Activated T-cell treated with anti-CD3 and anti-CD28 coated beads, Interleukin-2, amount 50 U/mL, for 72 hours (primary cell): ENCODE data around the gene GET4. TPM values are rescaled to one million over a fixed set of nuclear protein-coding genes. Genes with fewer than 3 reads are reported as not detected.
A peak's percentile ranks its signal among the peaks of the same experiment; 100 is the strongest.
"Not testable (repeated sequence)": the region's sequence is repeated elsewhere in the genome, so short reads cannot be mapped to it uniquely, and the experiment has no call there.

ENCODE experiments used
- ATAC-seq, 2 donors: fragments of 150-1000 bp; cut with Tn5 transposase; replicated peaks in 1 of 2; 2 replicates each; pipeline ENCODE4 v1.10.0; 2021; ENCODE audit warnings: moderate library complexity in 2 of 2, mild to moderate bottlenecking in 1 of 2
- DNase-seq, 2 donors: peaks; one replicate each; pipeline ENCODE4 v3.0.0; 2021 to 2022; ENCODE audit warnings: mixed read lengths in 1 of 2
- H3K27ac Mint-ChIP-seq: one replicate; pipeline ENCODE4 v1.8.0; 2022; ENCODE audit warnings: mild to moderate bottlenecking, moderate library complexity, mixed read lengths
- H3K27me3 Mint-ChIP-seq: one replicate; pipeline ENCODE4 v1.8.0; 2022; ENCODE audit warnings: low read depth, mixed read lengths
- H3K36me3 Mint-ChIP-seq, 2 donors: one replicate each; pipeline ENCODE4 v1.8.0; 2022; ENCODE audit warnings: mixed read lengths in 2 of 2, mild to moderate bottlenecking in 1 of 2; ENCODE audit not compliant: insufficient read depth in 2 of 2
- H3K4me1 Mint-ChIP-seq: one replicate; pipeline ENCODE4 v1.8.0; 2022; ENCODE audit warnings: low read depth, mixed read lengths
- H3K4me3 Mint-ChIP-seq, 2 donors: one replicate each; pipeline ENCODE4 v1.8.0; 2022; ENCODE audit warnings: mild to moderate bottlenecking in 2 of 2, mixed read lengths in 2 of 2, moderate library complexity in 2 of 2
- H3K9me3 Mint-ChIP-seq, 2 donors: one replicate each; pipeline ENCODE4 v1.8.0; 2022; ENCODE audit warnings: mixed read lengths in 2 of 2
- total RNA-seq, 2 donors: library from RNA; stranded (reverse); gene quantifications; one replicate each; pipeline ENCODE4 v1.2.3, GENCODE V29; 2022

The GET4 gene
- total RNA-seq, 2 donors from 2014 or later: 33.8 to 34.9 TPM

DNA sequence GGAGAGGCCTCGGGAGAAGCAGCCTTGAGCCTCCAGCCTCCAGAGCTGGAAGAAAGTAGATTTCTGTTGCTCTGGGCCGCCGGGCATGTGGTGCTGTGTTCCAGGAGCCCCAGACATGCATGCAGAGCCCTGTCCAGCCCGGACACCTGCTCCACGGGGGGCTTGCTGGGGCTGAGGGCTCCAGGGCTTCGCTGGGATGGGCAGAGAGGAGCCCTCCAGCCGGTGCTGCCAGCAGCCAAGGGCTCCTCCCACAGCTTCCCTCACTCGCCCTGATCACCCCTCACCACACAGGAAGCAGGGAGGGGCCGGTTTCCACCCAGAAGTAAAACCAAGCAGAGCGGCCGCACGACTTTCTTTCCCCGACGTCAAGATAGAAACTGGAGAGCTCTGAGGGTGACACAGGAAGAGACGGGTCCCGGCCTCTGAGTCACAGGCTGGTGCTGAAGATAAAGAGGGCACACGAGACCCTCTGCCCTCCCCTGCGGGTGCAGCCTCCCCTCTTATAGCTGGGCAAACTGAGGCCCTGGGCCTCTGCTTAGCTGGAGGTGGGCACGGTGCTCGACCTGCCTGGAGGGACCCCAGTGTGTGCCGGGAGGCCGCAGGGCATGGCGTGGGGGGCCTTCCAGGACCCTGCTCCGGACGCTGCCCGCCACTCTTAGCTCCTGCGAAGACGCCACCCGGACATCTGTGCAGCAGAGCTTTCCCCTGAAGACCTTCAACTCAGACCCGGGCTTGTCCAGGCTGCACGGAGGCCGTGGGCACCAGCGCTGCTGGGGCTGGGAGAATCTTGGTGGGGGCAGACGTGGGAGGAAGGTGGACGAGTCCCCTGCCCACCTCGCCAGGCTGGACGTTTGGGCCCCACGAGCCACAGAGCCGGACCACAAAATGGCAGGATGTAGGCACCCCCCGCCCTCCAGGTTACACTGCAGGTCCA is 47.0 kb downstream of the GET4 start:
- ATAC-seq (peak; percentile 86 to 89), DNase-seq (peak; percentile 92 to 95)
- peaks cover 2% of the 10 kb centered on the region in 2 donors for H3K36me3 Mint-ChIP-seq
- peak overlapping the region; percentile 60 to 84 for H3K4me3 Mint-ChIP-seq
- H3K27me3 Mint-ChIP-seq: no peaks in the 10 kb centered on the region
- no peaks in the 10 kb centered on the region for H3K9me3 Mint-ChIP-seq
- H3K4me1 Mint-ChIP-seq: peaks cover 49% of the 10 kb centered on the region
- H3K27ac Mint-ChIP-seq: peak overlapping the region; percentile 25

DNA sequence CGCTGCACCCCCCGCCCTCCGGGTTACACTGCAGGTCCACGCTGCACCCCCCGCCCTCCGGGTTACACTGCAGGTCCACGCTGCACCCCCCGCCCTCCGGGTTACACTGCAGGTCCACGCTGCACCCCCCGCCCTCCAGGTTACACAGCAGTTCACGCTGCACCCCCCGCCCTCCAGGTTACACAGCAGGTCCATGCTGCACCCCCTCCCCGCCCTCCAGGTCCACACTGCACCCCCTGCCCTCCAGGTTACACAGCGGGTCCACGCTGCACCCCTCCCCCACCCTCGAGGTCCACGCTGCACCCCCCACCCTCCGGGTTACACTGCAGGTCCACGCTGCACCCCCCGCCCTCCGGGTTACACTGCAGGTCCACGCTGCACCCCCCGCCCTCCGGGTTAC is 47.7 kb downstream of the GET4 start:
- peak in 1 of 2 donors; percentile 4 for DNase-seq
- ATAC-seq, H3K27me3 Mint-ChIP-seq, H3K4me3 Mint-ChIP-seq, H3K27ac Mint-ChIP-seq, H3K9me3 Mint-ChIP-seq, H3K36me3 Mint-ChIP-seq: not testable (repeated sequence)
- H3K4me1 Mint-ChIP-seq: peaks cover 56% of the 10 kb centered on the region

DNA sequence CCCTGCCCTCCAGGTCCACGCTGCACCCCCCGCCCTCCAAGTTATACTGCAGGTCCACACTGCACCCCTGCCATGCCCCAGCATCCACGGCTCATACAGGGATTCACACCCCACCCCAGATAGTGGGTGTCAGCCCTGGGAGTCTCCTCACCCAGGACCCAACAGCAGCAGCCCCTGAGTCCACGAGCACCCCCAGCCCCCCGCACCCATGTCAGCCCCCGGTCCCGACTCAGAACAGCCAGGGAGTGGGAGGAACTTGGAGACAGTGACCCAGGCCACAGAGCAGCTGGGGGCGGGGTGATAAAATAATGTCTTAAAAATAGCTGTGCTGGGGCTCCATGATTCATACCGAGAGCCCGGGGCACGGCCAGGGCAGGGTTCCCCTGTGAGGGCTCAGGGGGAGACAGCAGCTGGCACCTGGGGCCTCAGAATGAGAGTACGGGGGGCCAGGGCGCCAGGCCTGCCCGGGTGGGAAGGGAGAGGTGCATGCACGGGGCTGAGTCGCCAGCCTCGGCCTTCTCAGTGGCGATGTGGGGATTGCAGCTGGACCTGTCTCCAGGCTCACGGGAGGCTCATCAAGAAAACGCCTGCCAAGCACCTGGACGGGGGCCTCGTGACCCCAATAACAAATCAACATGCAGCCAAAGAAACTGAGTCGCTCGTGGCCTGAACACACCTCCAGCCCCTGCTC is 48.3 kb downstream of the GET4 start:
- Mint-ChIP-seq H3K27me3 (no peaks in the 10 kb centered on the region), H3K27ac (no peak overlapping the region), H3K4me3 (peak overlapping the region; percentile 61 to 79), H3K36me3 (no peaks in the 10 kb centered on the region), H3K4me1 (peaks cover 57% of the 10 kb centered on the region), H3K9me3 (no peaks in the 10 kb centered on the region)
- ATAC-seq (peak; percentile 46 to 48), DNase-seq (peak; percentile 75 to 76)

DNA sequence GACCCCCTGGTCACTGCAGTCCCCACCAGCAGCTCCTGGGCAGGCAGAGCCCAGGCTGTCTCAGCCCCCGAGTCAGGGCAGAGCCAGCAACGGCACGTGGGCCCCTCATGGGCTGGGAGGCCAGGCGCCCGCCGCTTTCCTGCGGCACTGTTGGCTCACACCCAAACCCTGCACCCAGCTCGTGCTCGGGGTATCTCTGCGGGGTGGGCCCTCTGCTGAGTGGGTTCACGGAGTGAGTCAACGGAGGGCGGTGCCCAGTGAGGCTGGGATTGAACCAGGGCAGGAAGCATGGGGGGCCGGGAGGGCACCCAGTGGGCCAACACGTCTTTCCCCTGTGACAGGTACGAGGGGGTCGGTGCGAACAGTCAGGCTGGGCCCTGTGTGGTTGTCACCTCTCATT is 49.2 kb downstream of the GET4 start:
- H3K4me1 Mint-ChIP-seq: peaks cover 63% of the 10 kb centered on the region
- H3K27me3 Mint-ChIP-seq: no peaks in the 10 kb centered on the region
- ATAC-seq (peak; percentile 25 to 26), DNase-seq (peak; percentile 69 to 76)
- peak overlapping the region; percentile 24 for H3K27ac Mint-ChIP-seq
- peak overlapping the region in 1 of 2 donors; percentile 37 for H3K4me3 Mint-ChIP-seq
- peaks cover 0 to 3% of the 10 kb centered on the region in 2 donors for H3K36me3 Mint-ChIP-seq
- H3K9me3 Mint-ChIP-seq: no peaks in the 10 kb centered on the region

DNA sequence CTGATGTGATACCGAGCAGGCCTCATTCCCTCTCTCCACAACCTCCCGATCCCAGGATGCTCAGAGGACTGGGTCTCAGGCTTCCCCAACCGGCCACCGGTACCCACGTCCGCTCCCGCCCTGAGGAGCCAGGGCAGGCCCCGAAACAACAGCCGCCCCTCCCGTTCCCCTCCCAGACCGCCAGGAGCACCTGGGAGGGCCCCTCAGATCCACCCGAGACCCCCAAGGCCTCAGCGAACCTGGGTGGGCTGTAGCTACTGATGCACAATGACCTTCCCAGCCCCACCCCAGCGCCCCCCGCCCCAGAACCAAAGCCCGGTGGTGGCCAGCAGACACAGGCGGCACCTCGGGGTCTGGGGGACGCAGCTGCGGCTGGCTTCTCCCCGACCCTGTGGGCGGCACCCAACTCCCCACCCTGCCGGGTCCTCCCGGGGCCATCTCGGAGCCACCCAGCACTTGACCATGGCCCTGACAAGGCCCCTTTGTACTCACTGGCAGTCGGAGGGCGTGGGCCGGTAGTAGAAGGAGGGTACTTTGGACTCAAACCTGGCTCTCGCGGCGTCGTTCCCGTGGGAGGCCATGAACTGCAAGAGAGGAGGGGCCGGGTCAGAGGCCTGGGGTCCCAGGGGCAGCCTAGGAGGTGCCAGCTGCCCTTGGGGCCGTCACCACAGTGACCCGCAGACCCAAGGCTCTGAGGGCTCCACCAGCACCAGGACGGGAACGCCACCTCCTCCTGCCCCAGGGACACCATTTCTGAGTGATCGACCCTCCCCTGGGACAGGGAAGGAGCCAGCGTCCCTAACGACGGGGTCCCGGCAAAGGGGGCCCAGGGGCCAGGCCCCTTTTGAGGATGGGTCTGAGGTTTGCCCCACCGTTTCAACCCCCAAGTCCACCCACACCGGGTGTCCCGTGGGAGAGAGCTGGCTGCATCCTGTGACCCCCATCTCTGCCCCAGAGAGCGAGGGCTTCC is 50.0 kb downstream of the GET4 start:
- Mint-ChIP-seq H3K27ac (no peak overlapping the region), H3K9me3 (no peaks in the 10 kb centered on the region), H3K4me3 (no peak overlapping the region), H3K27me3 (no peaks in the 10 kb centered on the region), H3K4me1 (peaks cover 57% of the 10 kb centered on the region), H3K36me3 (peaks cover 2 to 3% of the 10 kb centered on the region in 2 donors)
- DNase-seq: peak in 1 of 2 donors; percentile 1
- ATAC-seq: no peak

DNA sequence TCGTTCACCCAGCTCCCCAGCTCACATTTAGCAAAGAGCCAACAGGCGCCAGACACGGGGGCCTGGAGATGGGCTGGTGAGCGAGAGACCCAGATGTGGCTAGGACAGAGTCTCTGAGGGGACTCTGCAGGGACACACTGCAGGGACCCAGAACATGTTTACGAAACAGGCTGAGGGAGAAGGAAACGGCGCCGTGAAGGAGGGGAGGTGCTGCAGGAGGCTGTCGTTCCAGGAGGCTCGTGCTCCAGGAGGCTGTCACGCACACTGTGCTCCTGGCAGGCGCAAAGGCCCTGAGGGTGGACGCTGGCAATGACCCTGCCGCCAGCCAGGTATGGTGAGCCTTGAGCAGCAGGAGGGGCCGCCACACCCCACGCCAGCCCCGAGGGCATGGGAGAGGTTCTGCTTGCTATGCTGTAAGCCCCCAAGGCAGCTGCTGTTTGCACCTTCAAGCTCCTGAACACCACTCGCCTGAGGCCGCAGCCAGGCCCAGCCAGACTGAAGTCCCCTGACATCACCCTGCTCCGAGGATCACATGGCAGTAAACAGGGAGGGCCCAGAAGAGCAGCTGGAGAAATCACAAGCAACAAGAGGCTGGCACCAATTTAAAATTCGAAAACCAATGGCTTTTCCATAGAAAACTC is 50.8 kb downstream of the GET4 start:
- no peaks in the 10 kb centered on the region for H3K27me3 Mint-ChIP-seq
- H3K4me3 Mint-ChIP-seq: no peak overlapping the region
- H3K36me3 Mint-ChIP-seq: peaks cover 2 to 3% of the 10 kb centered on the region in 2 donors
- no peak overlapping the region for H3K27ac Mint-ChIP-seq
- ATAC-seq (no peak), DNase-seq (peak in 1 of 2 donors; percentile 3)
- H3K9me3 Mint-ChIP-seq: no peaks in the 10 kb centered on the region
- H3K4me1 Mint-ChIP-seq: peaks cover 53% of the 10 kb centered on the region

DNA sequence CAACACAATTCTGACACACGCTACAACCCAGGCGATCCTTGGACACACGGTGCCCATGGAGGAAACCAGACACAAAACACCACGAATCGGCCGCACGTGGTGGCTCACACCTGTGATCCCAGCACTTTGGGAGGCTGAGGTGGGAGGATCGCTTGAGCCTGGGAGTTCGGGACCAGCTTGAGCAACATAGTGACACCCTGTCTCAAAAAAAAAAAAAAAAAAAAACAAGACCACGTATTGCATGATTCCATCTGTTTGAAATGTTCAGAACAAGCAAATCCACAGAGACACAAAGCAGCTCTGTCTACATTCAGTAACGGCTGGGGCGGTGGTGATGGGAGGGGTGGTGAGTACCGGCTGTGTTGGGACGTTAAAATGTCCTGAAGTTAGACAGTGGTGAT is 53.0 kb downstream of the GET4 start:
- Mint-ChIP-seq H3K4me3 (no peak overlapping the region), H3K9me3 (no peaks in the 10 kb centered on the region), H3K36me3 (peaks cover 2 to 3% of the 10 kb centered on the region in 2 donors), H3K27me3 (no peaks in the 10 kb centered on the region), H3K27ac (no peak overlapping the region), H3K4me1 (peaks cover 36% of the 10 kb centered on the region)
- ATAC-seq: no peak
- peak in 1 of 2 donors; percentile 0 for DNase-seq

DNA sequence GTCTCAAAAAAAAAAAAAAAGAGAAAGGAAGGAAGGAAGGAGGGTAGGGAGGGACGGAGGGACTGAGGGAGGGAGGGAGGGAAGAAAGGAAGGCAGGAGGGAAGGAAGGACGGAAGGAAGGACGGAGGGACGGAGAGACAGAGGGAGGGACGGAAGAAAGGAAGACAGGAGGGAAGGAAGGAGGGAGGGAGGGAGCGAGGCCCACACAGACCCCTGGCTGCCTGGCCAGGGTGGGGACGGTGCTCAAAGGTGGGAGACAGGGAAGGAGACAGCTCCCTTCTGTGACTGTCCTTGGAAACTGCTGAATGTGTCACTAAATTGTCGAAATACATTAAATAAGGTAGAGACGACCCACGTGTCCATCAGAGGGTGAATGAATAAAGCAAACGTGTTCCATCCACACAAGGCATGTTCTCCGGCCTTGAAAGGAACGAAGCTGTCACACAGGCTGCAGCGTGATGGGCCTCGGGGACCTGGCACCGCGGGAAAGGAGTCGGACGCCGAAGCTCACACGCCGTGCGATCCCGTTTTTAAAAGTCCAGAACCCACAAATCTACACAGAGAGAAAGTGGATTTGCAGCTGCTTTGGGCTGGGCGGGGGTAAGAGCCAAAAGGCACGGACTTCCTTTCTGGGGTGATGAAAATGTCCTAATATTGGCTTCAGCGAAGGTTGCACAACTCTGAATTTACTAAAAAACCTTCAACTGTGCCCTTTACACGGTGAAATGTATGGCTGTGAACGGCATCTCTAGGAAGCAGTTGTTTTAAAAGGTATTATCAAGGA is 54.8 kb downstream of the GET4 start:
- H3K36me3 Mint-ChIP-seq: peaks cover 2 to 3% of the 10 kb centered on the region in 2 donors
- H3K4me1 Mint-ChIP-seq: peaks cover 34% of the 10 kb centered on the region
- no peak for ATAC-seq
- peak in 1 of 2 donors; percentile 0 for DNase-seq
- H3K27ac Mint-ChIP-seq: no peak overlapping the region
- H3K4me3 Mint-ChIP-seq: no peak overlapping the region
- H3K9me3 Mint-ChIP-seq: no peaks in the 10 kb centered on the region
- no peaks in the 10 kb centered on the region for H3K27me3 Mint-ChIP-seq

DNA sequence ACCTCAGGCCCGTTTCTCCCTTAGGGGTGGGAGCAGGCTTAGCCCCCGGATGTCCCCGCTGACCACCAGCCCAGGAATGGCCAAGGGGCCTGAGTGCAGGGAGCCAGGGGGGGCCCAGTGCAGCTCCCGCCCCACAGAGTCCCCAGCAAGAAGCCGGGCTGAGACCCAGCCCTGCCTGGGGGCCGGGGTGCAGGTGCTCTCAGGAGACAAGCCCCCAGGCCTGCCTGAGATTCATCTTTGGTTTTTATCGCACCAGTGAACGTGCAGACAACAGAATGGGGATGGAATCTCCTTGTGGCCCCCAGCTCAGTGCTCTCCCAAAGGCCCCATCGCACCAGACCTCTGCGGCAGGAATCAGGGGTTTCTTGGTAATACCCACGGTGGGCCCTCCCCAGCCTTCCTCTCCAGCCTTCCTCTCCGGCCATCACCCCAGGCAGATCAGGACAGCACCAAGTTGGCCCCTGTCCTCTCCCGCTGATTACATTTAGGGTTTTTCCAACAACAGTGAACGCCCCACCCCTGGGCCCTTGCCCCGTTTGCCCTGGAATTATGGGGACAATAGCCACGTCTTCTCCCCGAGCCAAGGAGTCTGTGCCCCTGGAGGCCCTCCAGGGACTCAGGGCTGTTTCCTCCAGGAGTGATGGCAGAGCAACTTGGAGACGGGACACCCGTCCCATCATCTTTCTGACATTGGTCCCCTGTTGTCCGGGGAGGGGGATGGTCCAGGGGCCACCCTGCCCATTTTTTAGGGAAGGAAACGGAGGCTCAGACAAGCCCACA is 55.7 kb downstream of the GET4 start:
- Mint-ChIP-seq H3K9me3 (no peaks in the 10 kb centered on the region), H3K27ac (no peak overlapping the region), H3K4me1 (peaks cover 41% of the 10 kb centered on the region), H3K27me3 (no peaks in the 10 kb centered on the region), H3K4me3 (no peak overlapping the region), H3K36me3 (peaks cover 2 to 4% of the 10 kb centered on the region in 2 donors)
- DNase-seq: peak in 1 of 2 donors; percentile 1
- ATAC-seq: no peak

DNA sequence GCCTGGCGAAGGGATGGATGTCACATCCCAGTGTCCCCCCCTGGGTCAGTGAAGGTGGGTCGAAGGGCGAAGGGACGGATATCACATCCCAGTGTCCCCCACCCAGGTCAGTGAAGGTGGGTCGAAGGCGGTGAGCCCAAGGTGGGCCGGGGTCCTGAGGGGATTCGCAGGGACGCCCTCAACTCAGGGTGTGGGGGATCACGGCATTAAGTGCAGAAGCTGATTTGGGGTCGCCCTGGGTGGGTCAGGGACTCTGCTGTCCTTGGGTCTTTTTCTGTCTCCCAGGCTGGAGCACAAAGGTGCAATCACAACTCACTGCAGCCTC is 56.3 kb downstream of the GET4 start:
- peaks cover 41% of the 10 kb centered on the region for H3K4me1 Mint-ChIP-seq
- H3K9me3 Mint-ChIP-seq: no peaks in the 10 kb centered on the region
- H3K36me3 Mint-ChIP-seq: peaks cover 2 to 4% of the 10 kb centered on the region in 2 donors
- ATAC-seq (no peak), DNase-seq (peak in 1 of 2 donors; percentile 0)
- H3K27me3 Mint-ChIP-seq: no peaks in the 10 kb centered on the region
- no peak overlapping the region for H3K4me3 Mint-ChIP-seq
- H3K27ac Mint-ChIP-seq: no peak overlapping the region

DNA sequence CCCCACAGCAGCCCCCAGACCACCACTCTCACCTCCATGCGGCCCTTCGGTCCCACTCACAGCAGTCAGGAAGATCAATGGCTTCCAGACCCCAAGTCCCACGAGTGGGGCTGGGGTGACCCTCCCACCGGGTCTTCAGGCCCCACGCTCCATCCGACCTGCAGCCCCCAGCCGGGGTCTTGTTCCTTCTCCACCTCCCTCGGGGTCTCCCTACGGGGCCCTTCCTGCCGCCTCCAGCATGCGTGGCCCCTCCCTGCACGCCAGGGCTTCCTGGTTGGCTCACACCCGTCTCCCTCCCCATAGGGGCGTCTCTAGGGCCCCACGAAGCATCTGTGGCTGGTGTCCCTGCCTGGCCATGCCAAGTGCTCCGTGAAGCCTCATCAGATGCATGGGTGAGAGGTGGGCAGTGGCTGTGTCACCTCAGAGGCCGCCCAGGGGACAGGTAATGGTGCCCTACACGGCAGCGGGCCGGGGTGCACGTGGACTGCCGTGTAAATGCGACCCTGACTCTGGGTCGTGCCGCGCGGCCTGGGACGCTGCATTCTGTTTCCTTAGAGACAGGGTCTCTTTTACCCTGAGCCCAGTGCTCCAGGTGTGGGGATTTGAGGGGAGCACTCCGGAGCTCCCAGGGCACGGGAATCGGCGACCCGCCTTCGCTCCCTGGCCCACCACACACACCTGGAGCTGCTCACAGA is 58.3 kb downstream of the GET4 start:
- no peak for ATAC-seq
- Mint-ChIP-seq H3K36me3 (peaks cover 2 to 4% of the 10 kb centered on the region in 2 donors), H3K27ac (no peak overlapping the region), H3K27me3 (no peaks in the 10 kb centered on the region), H3K4me1 (peaks cover 30% of the 10 kb centered on the region), H3K9me3 (no peaks in the 10 kb centered on the region), H3K4me3 (no peak overlapping the region)
- DNase-seq: no peak
